ENCODE results near the gene FCER1G.

- TF ChIP-seq TBP (IDR thresholded peaks at IDR 0.05; ENCODE audit: low read depth, low read length), result no peak
- TF ChIP-seq EGR1 (IDR thresholded peaks at IDR 0.05; ENCODE audit: borderline replicate concordance, low read depth, low read length), result no peak
Measured at GRCh38 chr1:161179698-161180097, 35.4 kb upstream of the FCER1G start.
